Erythroblast (primary cell): ENCODE data around the gene AQP9.

Experiments
- GATA1 ChIP-seq: IDR thresholded peaks from 2 replicates; pipeline ENCODE4 v1.6.1; 2011; ENCODE audit warnings: low read depth, mild to moderate bottlenecking, control low read depth, low read length, moderate library complexity
- POLR2A ChIP-seq: IDR thresholded peaks from 2 replicates; pipeline ENCODE4 v1.6.1; 2011; ENCODE audit warnings: mild to moderate bottlenecking, low read length

- TF ChIP-seq POLR2A (no peak), GATA1 (no peak)
These were observed 12.8 kb upstream of the AQP9 start for GRCh38 chr15:58125333-58125732.
